ENCODE data around the gene SGSM2.
A peak's percentile ranks its signal among the peaks of the same experiment; 100 is the strongest.

The SGSM2 gene

GRCh38 chr17:2336215-2336851, 968 bp upstream of the SGSM2 start, which contains the start of gene TSR1:
TSR1 (minus strand) TSS chr17:2336457; CDS start chr17:2336427, 30 bp downstream.
- DNase-seq = peak; percentile 86

GRCh38 chr17:2337544-2338314, 428 bp downstream of the SGSM2 start:
- peak; percentile 39 for DNase-seq

- no peak for DNase-seq
These were observed 985 bp downstream of the SGSM2 start for GRCh38 chr17:2338315-2338657.

GRCh38 chr17:2343421-2343820, 6.1 kb downstream of the SGSM2 start:
- peak; percentile 20 for DNase-seq

- no peak for DNase-seq
These were observed 7.2 kb downstream of the SGSM2 start for GRCh38 chr17:2344528-2344927.

- DNase-seq = no peak
These were observed 9.2 kb downstream of the SGSM2 start for GRCh38 chr17:2346475-2346874.

GRCh38 chr17:2347805-2348685, 10.7 kb downstream of the SGSM2 start:
- no peak for DNase-seq

GRCh38 chr17:2351269-2351668, 14.0 kb downstream of the SGSM2 start:
- no peak for DNase-seq

GRCh38 chr17:2354311-2354710, 17.0 kb downstream of the SGSM2 start:
- no peak for DNase-seq

- no peak for DNase-seq
These were observed 19.9 kb downstream of the SGSM2 start for GRCh38 chr17:2357237-2357636.

- DNase-seq = no peak
These were observed 20.7 kb downstream of the SGSM2 start for GRCh38 chr17:2357931-2358434.

- DNase-seq = no peak
These were observed 23.9 kb downstream of the SGSM2 start for GRCh38 chr17:2361010-2361760.

- DNase-seq = no peak
These were observed 24.7 kb downstream of the SGSM2 start for GRCh38 chr17:2362016-2362415.

- no peak for DNase-seq
These were observed 25.1 kb downstream of the SGSM2 start for GRCh38 chr17:2362416-2362815.

GRCh38 chr17:2362881-2363280, 25.6 kb downstream of the SGSM2 start:
- DNase-seq = no peak

GRCh38 chr17:2363318-2363717, 26.0 kb downstream of the SGSM2 start:
- DNase-seq = no peak

- DNase-seq = no peak
These were observed 26.8 kb downstream of the SGSM2 start for GRCh38 chr17:2363851-2364762.

GRCh38 chr17:2364763-2365116, 27.4 kb downstream of the SGSM2 start:
- DNase-seq = no peak

GRCh38 chr17:2365132-2365531, 27.8 kb downstream of the SGSM2 start:
- no peak for DNase-seq

GRCh38 chr17:2366747-2367494, 29.6 kb downstream of the SGSM2 start:
- no peak for DNase-seq

- no peak for DNase-seq
These were observed 31.1 kb downstream of the SGSM2 start for GRCh38 chr17:2368359-2368758.

Data from stimulated activated naive CD4-positive, alpha-beta T cell treated with Interleukin-2 at 50 U/mL for 16 hours (primary cell).